ENCODE results near the gene ACSF3. TPM values are rescaled to one million over a fixed set of nuclear protein-coding genes. Genes with fewer than 3 reads are reported as not detected.

The ACSF3 gene
- total RNA-seq, 1 donor from 2014 or later: 36.6 TPM

GRCh38 chr16:89111263-89111662, 17.6 kb downstream of the ACSF3 start:
- no peak for DNase-seq (ENCODE audit: low spot score)

- DNase-seq (ENCODE audit: low spot score): no peak
Observed at GRCh38 chr16:89112377-89113151, 18.9 kb downstream of the ACSF3 start.

GRCh38 chr16:89113152-89113547, 19.5 kb downstream of the ACSF3 start:
- no peak for DNase-seq (ENCODE audit: low spot score)

GRCh38 chr16:89113661-89114060, 20.0 kb downstream of the ACSF3 start:
- no peak for DNase-seq (ENCODE audit: low spot score)

- DNase-seq (ENCODE audit: low spot score): peak; percentile 8
Observed at GRCh38 chr16:89114159-89114981, 20.7 kb downstream of the ACSF3 start.

GRCh38 chr16:89115216-89115861, 21.7 kb downstream of the ACSF3 start:
- peak; percentile 66 for DNase-seq (ENCODE audit: low spot score)

GRCh38 chr16:89116341-89117226, 22.9 kb downstream of the ACSF3 start:
- no peak for DNase-seq (ENCODE audit: low spot score)

GRCh38 chr16:89117227-89117974, 23.7 kb downstream of the ACSF3 start:
- DNase-seq (ENCODE audit: low spot score): no peak

GRCh38 chr16:89117975-89118289, 24.3 kb downstream of the ACSF3 start:
- DNase-seq (ENCODE audit: low spot score): no peak

GRCh38 chr16:89118361-89119165, 24.9 kb downstream of the ACSF3 start:
- no peak for DNase-seq (ENCODE audit: low spot score)

- no peak for DNase-seq (ENCODE audit: low spot score)
Observed at GRCh38 chr16:89119166-89119621, 25.5 kb downstream of the ACSF3 start.

- DNase-seq (ENCODE audit: low spot score): no peak
Observed at GRCh38 chr16:89119661-89120141, 26.0 kb downstream of the ACSF3 start.

- DNase-seq (ENCODE audit: low spot score): no peak
Observed at GRCh38 chr16:89120281-89120680, 26.6 kb downstream of the ACSF3 start.

GRCh38 chr16:89120921-89121351, 27.3 kb downstream of the ACSF3 start:
- no peak for DNase-seq (ENCODE audit: low spot score)

GRCh38 chr16:89121691-89122321, 28.2 kb downstream of the ACSF3 start:
- no peak for DNase-seq (ENCODE audit: low spot score)

- DNase-seq (ENCODE audit: low spot score): no peak
Observed at GRCh38 chr16:89122322-89122851, 28.7 kb downstream of the ACSF3 start.

- no peak for DNase-seq (ENCODE audit: low spot score)
Observed at GRCh38 chr16:89123001-89123830, 29.6 kb downstream of the ACSF3 start.

- DNase-seq (ENCODE audit: low spot score): no peak
Observed at GRCh38 chr16:89123831-89124100, 30.1 kb downstream of the ACSF3 start.

All from umbilical cord (tissue), 2 donors.